Measurements from ENCODE around the gene PCDH9. TPM values are rescaled to one million over a fixed set of nuclear protein-coding genes. Genes with fewer than 3 reads are reported as not detected.
A peak's percentile ranks its signal among the peaks of the same experiment; 100 is the strongest.

PCDH9 gene
- total RNA-seq, 1 experiment from 2014 or later: not detected

DNA sequence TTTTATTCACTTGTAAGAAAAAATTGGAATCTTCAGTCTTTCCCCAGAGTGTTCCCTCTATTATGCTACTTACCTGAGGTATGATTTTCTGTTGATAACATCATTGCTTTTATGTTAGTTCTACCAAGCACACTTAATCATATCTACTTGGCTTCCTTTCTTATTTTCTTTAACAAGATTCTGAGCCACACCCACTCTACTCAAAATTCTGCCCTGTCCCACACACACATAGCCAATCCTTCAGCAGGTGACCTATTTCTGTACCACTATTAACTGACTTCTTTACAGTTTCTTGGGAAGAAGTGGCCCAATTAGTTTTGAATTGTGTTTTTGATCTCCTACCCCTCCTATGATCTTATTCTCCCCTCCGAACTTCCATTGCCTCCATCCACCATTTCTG, 215.7 kb downstream of the PCDH9 start:
- DNase-seq (ENCODE audit: low spot score): no peak
- in situ Hi-C loops (cut with HindIII; ENCODE audit: low sequenced_read_pairs): no loop called here

GRCh38 chr13:67013709-67014108, 216.4 kb downstream of the PCDH9 start:
- in situ Hi-C loops (cut with HindIII; ENCODE audit: low sequenced_read_pairs): no loop called here
- no peak for DNase-seq (ENCODE audit: low spot score)

GRCh38 chr13:67008075-67008668, 222.0 kb downstream of the PCDH9 start:
- in situ Hi-C loops (cut with HindIII; ENCODE audit: low sequenced_read_pairs): no loop called here
- no peak for DNase-seq (ENCODE audit: low spot score)

DNA sequence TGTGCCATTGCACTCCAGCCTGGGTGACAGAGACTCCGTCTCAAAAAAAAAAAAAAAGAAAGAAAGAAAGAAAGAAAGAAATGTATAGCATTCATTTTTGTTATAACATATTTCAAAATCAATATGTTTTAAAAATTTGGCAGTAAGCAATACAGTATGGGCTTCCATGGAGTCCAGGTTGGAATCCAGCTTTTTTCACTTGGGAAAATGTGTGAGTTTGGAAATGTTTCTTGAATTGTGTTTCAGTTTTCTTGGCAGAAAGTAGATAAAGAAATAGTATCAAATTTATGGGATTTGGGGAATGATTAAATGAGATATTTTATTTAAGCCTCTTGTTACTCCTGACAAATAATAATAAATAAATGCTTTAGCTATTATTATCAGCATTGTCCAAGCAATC, 225.6 kb downstream of the PCDH9 start:
- in situ Hi-C loops (cut with HindIII; ENCODE audit: low sequenced_read_pairs): no loop called here

DNA sequence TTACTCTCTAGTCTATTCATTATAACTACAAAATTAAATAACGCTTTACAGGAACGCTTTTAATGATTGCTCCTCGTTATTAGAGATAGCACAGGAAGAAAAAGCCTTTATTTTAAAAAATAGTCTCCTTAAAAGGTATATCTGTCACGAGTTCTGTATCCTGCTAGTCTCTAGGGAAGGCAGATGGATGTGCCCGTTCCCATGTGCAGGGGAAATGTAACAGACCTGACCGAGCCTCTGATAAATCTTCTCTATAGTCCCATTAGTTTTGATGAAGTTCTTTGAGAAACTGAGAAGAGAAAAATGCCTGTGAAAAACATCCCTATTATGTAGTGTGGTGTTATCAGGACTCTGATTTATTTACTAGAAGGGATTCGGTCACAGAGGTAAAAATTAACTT, 226.4 kb downstream of the PCDH9 start:
- no peak for DNase-seq (ENCODE audit: low spot score)
- in situ Hi-C loops (cut with HindIII; ENCODE audit: low sequenced_read_pairs): no loop called here

More for the DNA sequence above, 225.6 kb downstream of the PCDH9 start:
- no peak for DNase-seq (ENCODE audit: low spot score)

DNA sequence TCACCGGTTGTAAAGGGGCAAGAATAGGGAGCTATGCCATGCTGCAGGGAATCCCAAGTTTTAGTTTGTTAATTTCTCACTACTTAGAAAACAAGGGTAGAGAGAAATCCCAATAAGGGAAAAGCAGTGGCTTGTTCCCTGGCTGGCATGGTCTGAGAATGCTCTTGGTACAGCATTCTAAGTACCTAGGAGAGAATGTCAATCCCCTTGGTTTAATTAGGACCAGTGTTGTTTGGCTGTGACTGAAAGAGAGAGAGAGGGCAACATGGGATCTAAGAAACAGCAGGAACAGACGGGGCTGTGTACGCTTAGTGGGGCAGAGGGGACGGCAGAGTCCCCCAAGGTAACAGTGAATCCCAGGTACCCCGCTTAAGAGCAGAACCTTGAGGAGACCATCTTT, 228.8 kb downstream of the PCDH9 start:
- DNase-seq (ENCODE audit: low spot score): no peak
- in situ Hi-C loops (cut with HindIII; ENCODE audit: low sequenced_read_pairs): no loop called here

DNA sequence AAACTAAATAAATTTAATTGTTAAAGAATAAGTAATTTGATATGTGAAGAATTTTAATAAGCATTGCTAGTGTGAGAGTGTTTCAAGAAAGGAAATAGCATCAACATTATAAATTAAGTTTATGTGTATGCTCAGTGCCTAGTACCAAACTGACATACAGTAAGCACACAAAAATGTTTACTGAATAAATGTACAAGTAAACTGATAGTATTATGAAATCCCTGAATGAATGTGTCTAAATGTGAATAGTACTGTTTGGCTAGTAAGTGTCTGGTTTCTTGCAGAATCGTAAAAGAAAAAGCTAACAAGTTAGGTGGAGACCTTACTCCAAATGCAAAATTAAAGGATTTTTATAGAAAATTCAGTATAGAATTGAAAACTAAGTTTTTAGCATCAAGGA, 233.6 kb downstream of the PCDH9 start:
- DNase-seq (ENCODE audit: low spot score): no peak
- in situ Hi-C loops (cut with HindIII; ENCODE audit: low sequenced_read_pairs): no loop called here

GRCh38 chr13:66995203-66995611, 234.9 kb downstream of the PCDH9 start:
- no peak for DNase-seq (ENCODE audit: low spot score)
- in situ Hi-C loops (cut with HindIII; ENCODE audit: low sequenced_read_pairs): no loop called here

GRCh38 chr13:66994517-66995202, 235.5 kb downstream of the PCDH9 start:
- DNase-seq (ENCODE audit: low spot score): no peak
- in situ Hi-C loops (cut with HindIII; ENCODE audit: low sequenced_read_pairs): no loop called here

- in situ Hi-C loops (cut with HindIII; ENCODE audit: low sequenced_read_pairs): no loop called here
- peak; percentile 84 for DNase-seq (ENCODE audit: low spot score)
Observed at GRCh38 chr13:66994097-66994496, 236.0 kb downstream of the PCDH9 start.

DNA sequence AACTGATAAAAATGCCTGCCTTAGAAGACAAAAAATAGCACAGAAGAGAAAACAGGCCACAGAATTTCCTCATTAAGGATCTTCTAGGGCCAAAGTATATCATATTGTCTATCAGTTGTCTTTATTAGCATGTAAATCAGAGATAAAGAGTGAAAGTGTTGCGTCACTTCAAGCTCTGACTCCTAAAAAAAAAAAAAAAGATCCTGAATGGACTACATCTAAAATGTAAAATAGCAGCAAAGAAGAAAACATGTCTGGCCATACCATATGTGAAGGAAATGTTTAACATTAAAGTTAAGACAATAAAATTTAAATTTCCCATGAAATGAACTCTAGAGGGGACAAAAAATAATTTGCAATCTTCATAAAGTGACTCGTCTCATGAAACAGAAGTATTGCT, 237.4 kb downstream of the PCDH9 start:
- in situ Hi-C loops (cut with HindIII; ENCODE audit: low sequenced_read_pairs): no loop called here
- DNase-seq (ENCODE audit: low spot score): no peak

DNA sequence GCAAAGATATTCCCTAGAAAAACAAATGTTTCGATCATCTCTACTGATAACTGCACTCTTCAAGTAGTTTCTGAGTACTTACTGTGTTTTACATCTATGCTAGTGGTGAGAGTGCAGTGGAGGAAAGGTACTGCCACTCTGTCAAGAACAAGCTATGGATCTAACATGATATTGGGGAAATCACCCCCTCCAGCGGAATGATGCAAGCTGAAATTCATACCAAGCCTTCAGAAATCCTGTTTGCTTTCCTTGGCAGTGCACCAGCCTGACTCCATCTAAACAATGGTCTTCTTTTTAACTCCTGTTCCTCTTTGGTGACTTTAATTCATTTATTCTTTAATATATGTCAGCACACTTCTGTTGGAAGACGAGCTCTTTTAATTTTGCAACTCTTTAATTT, 238.0 kb downstream of the PCDH9 start:
- DNase-seq (ENCODE audit: low spot score): no peak
- in situ Hi-C loops (cut with HindIII; ENCODE audit: low sequenced_read_pairs): no loop called here

- in situ Hi-C loops (cut with HindIII; ENCODE audit: low sequenced_read_pairs): no loop called here
- DNase-seq (ENCODE audit: low spot score): no peak
Observed at GRCh38 chr13:66984241-66984640, 245.9 kb downstream of the PCDH9 start.

GRCh38 chr13:66981912-66982311, 248.2 kb downstream of the PCDH9 start:
- in situ Hi-C loops (cut with HindIII; ENCODE audit: low sequenced_read_pairs): no loop called here
- DNase-seq (ENCODE audit: low spot score): no peak

- in situ Hi-C loops (cut with HindIII; ENCODE audit: low sequenced_read_pairs): no loop called here
- DNase-seq (ENCODE audit: low spot score): peak; percentile 21
Observed at GRCh38 chr13:66977161-66977560, 253.0 kb downstream of the PCDH9 start.

GRCh38 chr13:66974889-66975288, 255.2 kb downstream of the PCDH9 start:
- DNase-seq (ENCODE audit: low spot score): no peak
- in situ Hi-C loops (cut with HindIII; ENCODE audit: low sequenced_read_pairs): no loop called here

DNA sequence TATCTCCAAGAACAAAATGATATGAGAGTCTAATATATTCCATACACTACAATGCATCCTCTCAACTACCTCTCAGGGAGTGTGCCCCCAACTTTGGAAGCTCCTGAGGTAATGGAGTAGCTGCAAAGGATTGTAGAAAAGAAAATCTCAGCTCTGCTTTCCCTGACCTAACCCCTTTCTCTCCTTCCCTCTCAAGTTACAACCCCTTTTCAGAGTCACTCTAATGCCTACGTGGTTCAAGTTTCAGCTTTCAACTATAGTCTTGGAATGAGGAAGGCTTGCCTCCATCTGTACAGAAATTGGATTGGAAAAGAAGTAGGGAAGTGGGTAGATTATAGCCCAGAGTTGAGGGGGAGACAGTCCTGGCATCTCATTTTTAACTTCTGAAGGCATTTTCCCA, 256.0 kb downstream of the PCDH9 start:
- in situ Hi-C loops (cut with HindIII; ENCODE audit: low sequenced_read_pairs): no loop called here

GRCh38 chr13:66972659-66973058, 257.5 kb downstream of the PCDH9 start:
- DNase-seq (ENCODE audit: low spot score): no peak
- in situ Hi-C loops (cut with HindIII; ENCODE audit: low sequenced_read_pairs): no loop called here

More for the DNA sequence above, 256.0 kb downstream of the PCDH9 start:
- no peak for DNase-seq (ENCODE audit: low spot score)

- in situ Hi-C loops (cut with HindIII; ENCODE audit: low sequenced_read_pairs): no loop called here
- DNase-seq (ENCODE audit: low spot score): no peak
Observed at GRCh38 chr13:66971004-66971403, 259.1 kb downstream of the PCDH9 start.

GRCh38 chr13:66969291-66969690, 260.8 kb downstream of the PCDH9 start:
- in situ Hi-C loops (cut with HindIII; ENCODE audit: low sequenced_read_pairs): no loop called here

More at GRCh38 chr13:66969291-66969690, 260.8 kb downstream of the PCDH9 start:
- no peak for DNase-seq (ENCODE audit: low spot score)

All from G401 (cell line).